Suprapubic skin (tissue), 4 donors: ENCODE results near the gene CD300E.

Source experiments
- POLR2A ChIP-seq, 2 donors: fragments of 450-650 bp; IDR thresholded peaks; one replicate each; pipeline ENCODE4 v1.6.1; 2017; ENCODE audit warnings: antibody characterized with exemption in 2 of 2, mild to moderate bottlenecking in 2 of 2, moderate library complexity in 2 of 2
- POLR2AphosphoS5 ChIP-seq, 3 donors: sonication (generic); formaldehyde crosslinking; IDR thresholded peaks; one replicate each; pipeline ENCODE4 v1.6.1; 2017; ENCODE audit warnings: antibody characterized with exemption in 3 of 3

DNA sequence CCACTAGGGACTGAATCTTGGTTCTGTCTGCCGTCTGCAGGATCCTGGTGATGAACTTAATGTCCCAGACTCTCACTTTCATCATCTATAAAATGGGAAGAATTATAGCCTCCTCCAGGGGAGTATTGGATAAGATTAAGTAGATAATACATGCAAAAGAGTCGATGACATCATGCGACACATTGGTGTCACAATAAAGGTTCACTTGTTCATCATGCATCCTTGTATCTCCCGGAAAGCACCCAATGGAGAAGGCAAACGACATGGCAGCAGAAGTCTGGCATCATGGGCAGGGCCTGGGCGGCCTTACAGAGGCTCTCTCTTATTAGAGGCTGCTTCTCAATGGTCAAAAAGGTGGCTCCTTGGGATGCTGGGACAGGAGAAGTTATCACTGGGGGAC, 35.1 kb upstream of the CD300E start:
- TF ChIP-seq POLR2AphosphoS5 (IDR thresholded peaks at IDR 0.05) = no peak
- TF ChIP-seq POLR2A (IDR thresholded peaks at IDR 0.05) = no peak
